ENCODE results near the gene HLA-G. TPM values are rescaled to one million over a fixed set of nuclear protein-coding genes. Genes with fewer than 3 reads are reported as not detected.
"Not testable (repeated sequence)": the region's sequence is repeated elsewhere in the genome, so short reads cannot be mapped to it uniquely, and the experiment has no call there.

The HLA-G gene
- total RNA-seq: under 1 TPM in 2 of 4 donors, not detected in 2; 0.18 to 0.27 TPM

GRCh38 chr6:29827579-29828470, at the start of gene HLA-G:
Gene HLA-G (plus strand): TSS chr6:29827825. CDS start chr6:29827845, 20 bp downstream.
- Histone ChIP-seq H3K27ac (no peak within 1 kb of the TSS), H3K27me3 (peaks cover 0 to 81% (median 12%) of the 10 kb centered on the region in 4 donors), H3K4me1 (peaks cover 7 to 14% (median 9%) of the 10 kb centered on the region in 3 donors), H3K9me3 (no peaks in the 10 kb centered on the region), H3K36me3 (no peaks in the 10 kb centered on the region), H3K4me3 (peak within 1 kb of the TSS in 3 of 4 donors; percentile 25 to 55 (median 36))
- DNase-seq: no peak
- intact Hi-C loops (cut with DNase I): no loop called here
- WGBS, 2 donors: 10 to 32% methylated on average over 10 to 44 of the region's 75 CpGs
- TF ChIP-seq CTCF (IDR thresholded peaks at IDR 0.05) (no peak), POLR2A (IDR thresholded peaks at IDR 0.05) (no peak)

- H3K4me1 ChIP-seq; DNase-seq; H3K27ac ChIP-seq; H3K9me3 ChIP-seq; H3K4me3 ChIP-seq; intact Hi-C loops (cut with DNase I); H3K36me3 ChIP-seq: not testable (repeated sequence)
- peaks cover 0 to 12% (median 0%) of the 10 kb centered on the region in 4 donors for H3K27me3 ChIP-seq
- 62 to 68% methylated on average over 4 to 7 of the region's 13 CpGs for WGBS, 2 donors
Observed at GRCh38 chr6:29780019-29780698, 47.5 kb upstream of the HLA-G start.

GRCh38 chr6:29789176-29789575, 38.4 kb upstream of the HLA-G start:
- intact Hi-C loops (cut with DNase I): no loop called here
- H3K36me3 ChIP-seq: no peaks in the 10 kb centered on the region
- peaks cover 0 to 26% (median 0%) of the 10 kb centered on the region in 3 donors for H3K4me1 ChIP-seq
- TF ChIP-seq CTCF (IDR thresholded peaks at IDR 0.05): no peak
- TF ChIP-seq POLR2A (IDR thresholded peaks at IDR 0.05): no peak
- H3K9me3 ChIP-seq: peaks cover 0 to 5% (median 0%) of the 10 kb centered on the region in 3 donors
- WGBS, 2 donors: 92 to 94% methylated on average over 1 of the region's 1 CpG
- no peak overlapping the region for H3K27ac ChIP-seq
- H3K27me3 ChIP-seq: peaks cover 0 to 23% (median 0%) of the 10 kb centered on the region in 4 donors
- H3K4me3 ChIP-seq: no peak overlapping the region
- DNase-seq: no peak

GRCh38 chr6:29790626-29791025, 37.0 kb upstream of the HLA-G start:
- Histone ChIP-seq H3K27ac (peak overlapping the region in 2 of 4 donors; percentile 55 to 80), H3K27me3 (peaks cover 0 to 33% (median 0%) of the 10 kb centered on the region in 4 donors), H3K36me3 (no peaks in the 10 kb centered on the region), H3K9me3 (no peaks in the 10 kb centered on the region), H3K4me1 (peaks cover 0 to 26% (median 0%) of the 10 kb centered on the region in 3 donors), H3K4me3 (peak overlapping the region in 1 of 4 donors; percentile 64)
- no peak for DNase-seq
- no peak for TF ChIP-seq CTCF (IDR thresholded peaks at IDR 0.05)
- no peak for TF ChIP-seq POLR2A (IDR thresholded peaks at IDR 0.05)
- WGBS, 2 donors: 54 to 67% methylated on average over 3 of the region's 3 CpGs
- intact Hi-C loops (cut with DNase I): no loop called here

- WGBS, 2 donors: 41 to 48% methylated on average over 3 of the region's 3 CpGs
- no peak for DNase-seq
- H3K27ac ChIP-seq: peak overlapping the region in 2 of 4 donors; percentile 6 to 80
- intact Hi-C loops (cut with DNase I): no loop called here
- H3K9me3 ChIP-seq: no peaks in the 10 kb centered on the region
- TF ChIP-seq POLR2A (IDR thresholded peaks at IDR 0.05) (no peak), CTCF (IDR thresholded peaks at IDR 0.05) (no peak)
- peaks cover 0 to 39% (median 0%) of the 10 kb centered on the region in 4 donors for H3K27me3 ChIP-seq
- H3K4me1 ChIP-seq: peaks cover 0 to 26% (median 0%) of the 10 kb centered on the region in 3 donors
- H3K4me3 ChIP-seq: peak overlapping the region in 2 of 4 donors; percentile 59 to 64
- no peaks in the 10 kb centered on the region for H3K36me3 ChIP-seq
Observed at GRCh38 chr6:29791162-29791561, 36.5 kb upstream of the HLA-G start.
